GM12891 (cell line): ENCODE data around the gene PDZD2.
"Not testable (repeated sequence)": the region's sequence is repeated elsewhere in the genome, so short reads cannot be mapped to it uniquely, and the experiment has no call there.

Source experiments
- DNase-seq: peaks from one replicate; pipeline ENCODE4 v3.0.0; 2011; ENCODE audit warnings: low spot score; ENCODE audit not compliant: insufficient read length
- FAIRE-seq: peaks from 2 replicates; lab custom pipeline; 2011; peaks lifted over from hg19 to GRCh38; lab: Jason Lieb, UNC
- PAX5 ChIP-seq: IDR thresholded peaks from 2 replicates; pipeline ENCODE4 v1.6.1; 2011; ENCODE audit warnings: low read length, moderate library complexity, mild to moderate bottlenecking; ENCODE audit not compliant: insufficient read depth, severe bottlenecking
- POLR2A ChIP-seq: IDR thresholded peaks from 2 replicates; pipeline ENCODE4 v1.6.1; 2011; ENCODE audit warnings: low read depth, low read length, control low read depth
- POLR2AphosphoS5 ChIP-seq: IDR thresholded peaks from 2 replicates; pipeline ENCODE4 v1.6.1; 2011; ENCODE audit warnings: low read depth, low read length, control low read depth
- POU2F2 ChIP-seq: IDR thresholded peaks from 2 replicates; pipeline ENCODE4 v1.6.1; 2011; ENCODE audit warnings: low read depth, mild to moderate bottlenecking, control low read depth, low read length, moderate library complexity
- SPI1 ChIP-seq: IDR thresholded peaks from 2 replicates; pipeline ENCODE4 v1.6.1; 2011; ENCODE audit warnings: low read depth, low read length, control low read depth
- TAF1 ChIP-seq: IDR thresholded peaks from 2 replicates; pipeline ENCODE4 v1.6.1; 2011; ENCODE audit warnings: low read depth, low read length, control low read depth

The PDZD2 gene

DNA sequence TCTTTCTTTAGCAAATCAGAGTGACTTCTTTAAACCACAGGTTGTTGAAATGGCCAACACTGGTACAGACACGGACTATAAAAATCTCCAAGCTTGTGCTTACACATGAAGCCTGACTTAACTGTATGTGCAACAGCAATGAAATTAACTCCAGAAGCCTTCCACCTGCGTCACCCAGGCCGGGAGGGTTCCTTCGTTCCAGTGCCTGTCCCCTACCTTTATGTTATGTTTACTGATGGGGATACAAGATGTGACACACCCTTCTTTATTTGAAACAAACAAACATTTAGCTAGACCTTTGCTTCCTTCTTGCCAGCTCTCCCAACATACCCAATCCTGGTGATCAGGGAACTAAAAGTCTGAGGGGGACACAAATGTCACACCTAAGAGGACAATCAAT is 469.2 kb downstream of the PDZD2 start:
- DNase-seq, result no peak
- TF ChIP-seq TAF1, result no peak
- TF ChIP-seq POLR2A, result no peak
- TF ChIP-seq POLR2AphosphoS5, result no peak
- TF ChIP-seq PAX5, result no peak
- no peak for TF ChIP-seq SPI1
- no peak for TF ChIP-seq POU2F2

DNA sequence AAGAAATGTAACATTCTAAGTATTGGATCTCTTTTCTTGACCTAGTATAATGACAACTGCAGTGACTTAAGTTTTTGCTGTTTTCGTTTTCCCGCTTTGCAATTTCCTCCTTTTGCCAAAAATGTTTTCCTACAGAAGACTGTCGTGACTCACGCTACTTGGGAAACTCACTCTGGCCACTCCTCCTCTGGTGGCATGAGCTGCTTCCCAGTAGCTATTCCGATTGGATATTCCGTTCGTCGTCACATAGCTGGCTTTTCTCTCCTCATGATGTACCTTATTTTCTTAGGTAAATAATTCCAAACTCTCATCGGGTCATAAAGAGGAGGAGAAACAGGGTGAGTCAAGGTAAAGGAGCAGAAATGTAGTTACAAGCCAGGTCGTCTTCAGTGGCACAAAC is 470.3 kb downstream of the PDZD2 start:
- DNase-seq (no peak), FAIRE-seq (no peak)
- no peak for TF ChIP-seq POLR2A
- TF ChIP-seq TAF1, result no peak
- TF ChIP-seq SPI1, result no peak
- TF ChIP-seq POLR2AphosphoS5, result no peak
- no peak for TF ChIP-seq PAX5
- no peak for TF ChIP-seq POU2F2

More for the DNA sequence above, 469.2 kb downstream of the PDZD2 start:
- no peak for FAIRE-seq

DNA sequence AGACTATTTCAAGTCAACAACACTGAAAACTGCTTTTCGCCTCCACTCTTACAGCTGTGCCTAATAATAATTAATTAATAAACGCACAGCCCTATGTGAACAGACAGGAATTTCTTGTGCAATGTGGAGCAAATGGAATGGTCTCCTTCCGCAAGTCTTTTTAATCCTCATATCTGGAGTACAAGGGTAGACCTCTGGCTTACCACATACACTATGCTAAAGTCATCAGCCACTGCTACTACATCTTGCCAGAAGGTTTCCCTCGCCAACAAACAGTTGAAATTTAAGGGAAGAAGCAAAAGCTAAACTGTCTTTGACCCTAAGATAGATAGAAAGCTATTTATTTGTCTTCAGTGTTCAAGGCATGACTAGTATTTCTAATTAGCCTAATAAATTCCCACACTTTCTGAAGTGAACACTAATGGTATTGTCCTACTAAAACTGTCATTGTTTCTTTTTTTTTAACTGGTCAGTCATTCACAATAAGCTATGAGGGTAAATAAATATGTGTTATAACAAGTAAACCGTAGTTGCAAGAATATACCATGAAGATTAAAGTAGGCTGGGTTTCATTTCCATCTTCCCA is 471.3 kb downstream of the PDZD2 start:
- TF ChIP-seq SPI1 (no peak), POLR2AphosphoS5 (no peak), POLR2A (no peak), PAX5 (no peak), POU2F2 (no peak), TAF1 (no peak)
- FAIRE-seq, result no peak
- no peak for DNase-seq

DNA sequence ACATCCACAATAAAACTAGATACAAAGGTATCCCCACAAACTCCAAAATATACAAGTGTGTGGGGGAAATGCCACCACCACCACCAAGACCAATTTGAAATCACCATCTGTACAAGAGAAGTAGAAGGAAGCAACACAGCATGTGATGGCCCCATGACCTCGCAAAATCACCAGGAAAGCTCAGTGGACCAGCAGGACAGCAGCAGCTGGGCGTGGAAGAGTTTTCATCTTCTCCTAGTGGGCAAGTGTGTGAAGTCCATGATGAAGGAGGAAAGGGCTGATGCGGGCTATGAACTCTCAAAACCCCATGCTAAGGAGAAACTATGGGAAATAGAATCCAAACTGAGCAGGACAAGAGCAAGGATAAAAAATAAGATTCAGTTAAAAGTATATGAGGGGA is 477.1 kb downstream of the PDZD2 start:
- TF ChIP-seq POLR2AphosphoS5, result no peak
- TF ChIP-seq POU2F2, result no peak
- no peak for TF ChIP-seq SPI1
- no peak for TF ChIP-seq POLR2A
- TF ChIP-seq TAF1, result no peak
- TF ChIP-seq PAX5, result no peak
- DNase-seq (no peak), FAIRE-seq (no peak)

DNA sequence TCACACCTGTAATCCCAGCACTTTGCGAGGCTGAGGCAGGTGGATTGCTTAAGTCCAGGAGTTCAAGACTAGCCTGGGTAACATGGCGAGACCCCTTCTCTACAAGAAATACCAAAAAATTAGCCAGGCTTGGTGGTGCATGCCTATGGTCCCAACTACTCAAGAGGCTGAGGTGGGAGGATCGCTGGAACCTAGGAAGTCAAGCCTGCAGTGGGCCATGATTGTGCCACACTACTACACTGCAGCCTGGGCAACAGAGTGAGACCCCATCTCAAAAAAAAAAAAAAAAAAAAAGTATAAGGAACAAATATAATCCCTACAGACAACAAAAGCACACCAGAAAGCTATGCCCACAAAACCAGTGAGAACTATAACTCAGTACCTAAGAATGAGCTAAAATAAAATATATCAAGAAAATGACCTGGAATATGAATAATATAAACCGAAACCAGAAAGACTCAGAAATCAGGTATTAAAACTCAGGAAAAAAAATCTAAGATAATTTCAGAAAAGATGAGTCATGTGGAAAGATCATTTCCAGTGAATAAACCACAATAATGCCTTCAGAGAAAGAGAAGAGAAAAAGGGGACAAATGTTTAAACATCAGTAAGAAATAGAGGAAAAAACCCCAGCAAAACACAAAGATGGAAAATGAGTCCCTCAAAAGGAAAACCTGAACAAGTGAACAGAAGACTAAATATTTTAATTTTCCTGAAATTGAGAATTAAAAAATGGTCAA is 477.8 kb downstream of the PDZD2 start:
- DNase-seq (no peak), FAIRE-seq (no peak)
- TF ChIP-seq POLR2AphosphoS5 (no peak), PAX5 (no peak), SPI1 (no peak), POLR2A (no peak), POU2F2 (no peak), TAF1 (no peak)

DNA sequence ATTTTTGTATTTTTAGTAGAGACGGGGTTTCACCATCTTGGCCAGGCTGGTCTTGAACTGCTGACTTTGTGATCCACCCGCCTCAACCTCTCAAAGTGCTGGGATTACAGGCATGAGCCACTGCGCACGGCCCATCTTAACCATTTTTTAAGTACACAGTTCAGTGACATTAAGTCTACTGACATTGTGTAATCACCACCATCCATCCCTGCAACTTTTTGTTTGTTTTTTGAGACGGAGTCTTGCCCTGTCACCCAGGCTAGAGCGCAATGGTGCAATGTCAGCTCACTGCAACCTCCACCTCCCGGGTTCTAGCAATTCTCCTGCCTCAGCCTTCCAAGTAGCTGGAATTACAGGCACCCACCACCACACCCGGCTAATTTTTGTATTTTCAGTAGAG is 480.0 kb downstream of the PDZD2 start:
- DNase-seq, FAIRE-seq: not testable (repeated sequence)

DNA sequence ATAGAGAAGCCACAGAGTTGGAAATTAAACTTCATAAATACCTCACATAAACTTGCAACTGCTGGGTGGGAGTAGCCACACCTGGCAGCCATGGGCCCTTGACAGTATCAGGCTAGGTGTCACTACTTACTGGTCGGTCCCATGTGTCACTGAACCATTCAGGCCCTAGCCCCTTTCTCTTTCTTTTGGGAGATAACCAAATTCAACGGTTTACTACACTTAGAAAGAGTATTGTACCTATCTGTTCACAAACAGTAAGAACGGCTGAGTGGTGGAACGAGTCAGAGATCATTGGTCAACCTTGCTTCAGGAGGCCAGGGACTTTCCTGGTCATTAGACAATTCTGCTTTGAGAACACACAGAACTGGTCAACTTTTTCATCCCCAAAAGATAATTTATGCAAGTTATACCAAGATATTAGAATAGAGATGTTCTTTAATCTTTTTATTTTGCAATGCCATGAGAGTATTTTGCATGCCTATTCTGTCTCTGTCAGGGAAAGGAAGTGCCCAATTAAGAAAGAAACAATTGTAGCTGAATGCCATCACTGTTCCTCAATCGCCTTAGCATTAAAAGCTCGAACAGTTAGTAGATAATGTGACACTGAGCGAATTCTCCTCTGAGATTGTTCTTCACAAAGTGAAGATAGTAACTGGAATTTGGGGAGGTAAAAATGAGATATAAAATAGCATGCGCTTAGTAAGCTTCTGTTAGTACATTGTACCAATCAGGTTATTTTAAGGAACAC is 484.3 kb downstream of the PDZD2 start:
- FAIRE-seq, result peak; percentile 28
- no peak for DNase-seq

DNA sequence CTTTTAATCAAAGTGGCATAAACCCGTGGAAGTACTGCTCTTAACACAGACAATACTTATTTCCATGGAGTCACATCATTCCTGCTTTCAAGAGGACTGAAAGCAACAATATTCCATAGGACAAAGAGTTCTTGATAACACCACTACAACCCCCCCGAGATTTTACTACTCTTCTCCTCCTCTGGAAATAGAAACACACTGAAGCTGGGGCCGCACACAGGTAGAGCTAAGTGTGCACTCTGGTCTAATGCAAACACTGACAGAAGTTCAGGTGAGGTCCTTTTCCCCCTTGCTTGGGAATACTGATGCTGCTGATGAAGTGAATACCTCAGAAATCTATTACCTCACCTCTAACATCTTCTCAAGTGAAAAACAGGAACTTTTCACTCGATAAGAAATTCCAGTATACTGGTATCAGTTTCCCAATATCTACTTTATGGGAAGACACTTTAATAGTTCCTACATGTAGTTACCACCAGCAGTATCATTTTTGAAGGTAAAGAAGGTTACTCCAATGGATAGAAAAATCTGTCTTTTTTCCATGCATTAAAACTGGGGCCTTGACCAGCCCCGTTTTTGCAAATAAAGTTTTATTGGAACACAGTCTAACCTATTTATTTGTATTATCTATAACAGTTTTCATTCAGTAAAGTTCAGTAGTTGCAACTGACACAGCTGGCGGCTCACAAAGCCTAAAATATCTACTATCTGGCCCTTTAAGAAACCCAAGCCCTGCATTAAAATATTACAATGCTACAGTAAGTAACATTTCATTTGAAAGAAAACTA is 485.2 kb downstream of the PDZD2 start:
- TF ChIP-seq POU2F2 (no peak), SPI1 (no peak), TAF1 (no peak), POLR2AphosphoS5 (no peak), PAX5 (no peak), POLR2A (no peak)
- FAIRE-seq (no peak), DNase-seq (no peak)

More for the DNA sequence above, 484.3 kb downstream of the PDZD2 start:
- TF ChIP-seq SPI1 (0 out of 2 replicates have a peak, but pooled peaks have one; percentile 7), POLR2AphosphoS5 (no peak)

DNA sequence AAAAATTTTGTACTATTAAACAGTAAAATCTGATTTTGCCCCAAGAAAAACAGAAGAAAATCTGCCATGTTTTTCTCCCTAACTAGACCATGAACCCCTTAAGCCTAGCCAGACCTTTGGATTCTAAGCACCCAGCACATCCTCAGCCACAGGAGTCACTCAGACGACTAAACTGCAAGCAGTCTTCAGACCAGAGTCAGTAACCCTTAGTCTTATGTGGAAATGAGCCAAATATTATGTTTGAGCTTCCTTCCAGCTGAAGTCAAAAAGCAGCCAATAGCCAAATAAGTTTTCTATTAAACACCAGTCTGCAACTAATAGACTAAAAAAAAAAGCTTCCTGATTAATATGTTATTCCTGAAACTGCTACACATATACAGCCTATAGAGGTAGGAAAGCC is 487.8 kb downstream of the PDZD2 start:
- no peak for DNase-seq
- TF ChIP-seq PAX5 (no peak), POLR2A (no peak), POU2F2 (no peak)
- no peak for FAIRE-seq
